ENCODE measurements around the gene CTSW.

The CTSW gene

DNA sequence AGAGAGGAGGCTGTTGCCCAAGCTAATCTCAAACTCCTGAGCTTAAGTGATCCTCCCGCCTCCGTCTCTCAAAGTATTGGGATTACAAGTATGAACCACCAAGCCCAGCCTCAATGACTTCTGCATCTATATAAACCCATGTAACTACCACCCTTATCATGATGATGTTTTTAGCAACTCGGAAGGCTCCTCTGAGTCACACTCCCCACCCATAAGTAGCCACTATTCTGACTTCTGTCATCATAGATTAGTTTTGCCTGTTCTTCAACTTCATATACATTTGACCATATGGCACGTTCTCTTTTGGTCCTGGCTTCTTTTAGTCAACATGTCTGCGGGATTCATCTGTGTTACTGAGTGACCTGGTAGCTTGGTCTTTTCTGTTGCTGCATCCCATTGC lies 27.0 kb downstream of the CTSW start:
- no peak for DNase-seq

DNA sequence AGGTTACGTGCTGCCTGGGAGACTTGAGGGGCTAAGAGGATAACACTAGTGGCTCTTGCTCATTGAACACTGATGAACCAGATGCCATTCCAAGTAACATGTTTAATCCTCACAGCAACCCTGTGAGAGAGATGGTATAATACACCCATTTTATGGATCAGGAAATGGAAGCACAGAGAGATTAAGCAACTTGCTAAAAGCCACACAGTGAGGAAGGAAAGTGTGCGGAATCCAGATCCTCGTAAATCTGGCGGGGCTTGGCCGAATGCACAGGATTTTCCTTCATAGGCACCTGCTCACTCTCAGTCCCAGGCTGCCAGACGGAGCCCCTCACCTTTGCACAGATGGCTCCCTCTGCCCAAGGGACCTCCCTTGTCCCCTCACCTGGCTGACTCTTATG lies 28.2 kb downstream of the CTSW start:
- DNase-seq = no peak

DNA sequence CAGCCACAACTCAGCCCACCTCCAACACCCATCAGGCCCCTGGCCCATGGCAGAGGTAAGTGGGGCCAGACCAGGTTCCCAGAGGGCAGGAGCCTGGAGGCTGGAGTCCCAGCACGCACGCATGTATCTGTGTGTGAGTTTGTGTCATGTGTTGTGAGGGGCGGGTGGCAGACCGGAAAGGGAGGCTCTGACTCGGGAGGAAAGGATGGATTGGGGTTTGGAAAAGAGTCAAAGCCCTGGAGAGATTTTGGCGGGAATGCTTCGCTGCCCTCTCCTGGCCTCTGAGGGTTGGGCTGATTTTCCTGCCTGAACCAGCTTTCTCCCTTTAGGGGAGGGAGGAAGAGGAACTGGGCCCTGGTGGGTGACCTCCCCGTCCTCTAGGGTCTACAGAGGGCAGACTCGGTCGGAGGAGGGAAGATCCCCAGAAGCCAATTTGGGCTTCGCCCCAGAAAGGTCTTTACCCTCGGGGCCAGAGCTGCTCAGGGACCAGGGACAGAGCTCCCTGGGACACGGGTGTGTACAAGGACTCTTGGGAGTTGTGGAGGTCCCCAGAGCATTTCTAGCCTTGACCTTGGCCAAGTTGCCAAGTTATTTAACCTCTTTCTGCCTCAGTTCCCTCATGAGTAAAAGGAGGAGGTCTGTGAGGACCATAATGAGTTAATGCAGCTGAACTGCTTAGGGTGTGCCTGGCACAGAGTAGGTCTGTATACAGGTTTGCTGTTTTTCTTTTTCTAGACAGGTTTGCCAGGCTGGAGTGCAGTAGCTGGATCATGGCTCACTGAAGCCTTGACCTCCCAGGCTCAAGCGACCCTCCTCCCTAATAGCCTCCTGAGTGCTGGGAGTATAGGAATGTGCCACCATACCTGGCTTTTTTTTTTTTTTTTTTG lies 32.3 kb downstream of the CTSW start:
- DNase-seq = peak; percentile 50

DNA sequence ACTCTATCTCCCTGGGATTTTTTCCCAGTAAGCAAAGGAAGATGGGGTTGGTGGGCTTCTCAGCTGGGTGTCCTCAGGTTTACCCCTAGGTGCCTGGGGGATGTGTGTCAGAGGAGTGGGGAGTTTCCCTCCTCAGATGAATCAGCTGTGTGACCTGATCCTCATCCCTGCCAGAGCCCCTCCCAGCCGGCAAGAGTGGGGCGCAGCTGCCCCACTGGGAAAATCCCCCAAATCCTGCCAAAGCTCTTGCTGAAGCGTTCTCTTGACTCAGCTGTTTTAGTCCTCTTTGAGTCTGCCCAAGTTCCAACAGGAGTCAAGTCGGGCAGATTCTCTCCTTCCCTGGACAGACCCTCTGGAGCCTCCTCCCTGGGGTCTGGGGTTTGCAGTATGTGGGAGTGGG lies 33.2 kb downstream of the CTSW start:
- no peak for DNase-seq

DNA sequence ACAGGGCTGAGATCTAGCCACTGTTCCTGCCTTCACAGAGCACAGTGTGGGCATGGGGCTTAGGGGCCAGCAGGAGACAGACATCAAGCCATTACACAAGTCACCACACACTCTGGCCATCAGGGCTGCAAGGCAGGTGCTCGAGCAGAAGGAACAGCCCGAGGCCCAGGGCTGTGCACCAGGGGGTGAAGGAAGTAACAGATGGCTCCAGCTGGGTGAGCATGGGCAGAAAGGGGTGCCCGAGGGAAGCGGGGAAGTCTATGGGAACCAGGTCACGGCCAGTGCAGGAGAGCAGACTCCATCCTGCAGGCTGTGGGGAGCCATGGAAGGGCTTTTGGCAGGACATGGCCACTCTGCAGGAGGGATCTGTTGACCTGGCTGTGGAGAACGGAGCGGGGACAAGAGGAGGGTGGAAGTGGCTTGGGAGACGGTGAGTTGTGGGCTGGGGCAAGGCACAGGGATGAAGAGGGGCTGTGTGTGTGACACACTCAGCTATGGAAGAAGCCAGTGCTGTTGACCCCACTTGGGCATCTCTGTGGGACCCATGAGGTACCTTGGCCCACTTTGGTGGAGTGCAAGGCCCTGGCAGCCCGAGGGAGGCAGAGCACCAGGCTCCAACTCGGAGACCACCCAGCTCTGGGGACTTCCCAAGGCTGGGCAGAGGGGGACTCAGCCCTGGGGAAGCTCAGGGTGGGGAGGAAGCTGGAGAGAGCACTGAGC lies 35.6 kb downstream of the CTSW start:
- no peak for DNase-seq

DNA sequence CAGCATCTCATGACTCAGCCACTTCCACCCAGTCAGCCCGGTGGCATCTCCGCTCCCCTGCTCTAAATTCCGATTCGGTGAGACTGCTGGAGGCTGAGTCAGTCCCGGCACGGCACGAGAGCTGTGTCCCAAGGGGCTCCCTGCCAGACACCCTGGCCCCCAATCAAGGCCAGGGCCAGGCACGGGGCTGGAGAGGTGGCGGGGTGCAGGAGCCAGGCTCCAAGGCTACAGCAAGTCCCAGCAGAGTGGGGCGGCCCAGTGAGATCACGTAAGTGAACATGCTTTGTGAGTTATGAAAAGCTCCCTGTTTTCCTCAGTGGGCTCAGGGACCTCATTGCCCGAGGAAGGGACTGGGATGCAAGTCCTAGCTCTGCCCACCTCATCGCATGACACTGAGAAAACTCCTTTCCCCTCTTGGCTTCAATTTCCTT lies 36.2 kb downstream of the CTSW start:
- no peak for DNase-seq

DNA sequence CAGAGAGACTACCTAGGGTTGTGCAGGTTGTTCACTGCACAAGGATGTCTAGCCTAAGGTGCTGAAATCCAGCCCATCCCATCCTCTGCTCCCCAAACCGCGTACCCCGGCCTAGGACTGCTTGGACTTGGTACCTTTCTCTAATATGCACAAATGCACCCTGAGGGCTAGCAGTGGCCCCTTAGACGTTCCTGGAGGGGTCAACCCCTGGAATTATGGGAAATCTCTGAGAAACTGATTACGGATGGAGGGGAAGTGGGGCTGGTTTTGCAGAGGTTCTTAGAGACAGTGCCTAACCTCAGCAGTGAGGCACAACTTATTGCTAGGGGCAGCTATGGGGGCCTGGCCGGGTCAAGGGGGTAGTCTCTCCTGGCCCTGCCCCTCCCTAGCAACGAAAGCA lies 36.8 kb downstream of the CTSW start:
- DNase-seq = no peak

DNA sequence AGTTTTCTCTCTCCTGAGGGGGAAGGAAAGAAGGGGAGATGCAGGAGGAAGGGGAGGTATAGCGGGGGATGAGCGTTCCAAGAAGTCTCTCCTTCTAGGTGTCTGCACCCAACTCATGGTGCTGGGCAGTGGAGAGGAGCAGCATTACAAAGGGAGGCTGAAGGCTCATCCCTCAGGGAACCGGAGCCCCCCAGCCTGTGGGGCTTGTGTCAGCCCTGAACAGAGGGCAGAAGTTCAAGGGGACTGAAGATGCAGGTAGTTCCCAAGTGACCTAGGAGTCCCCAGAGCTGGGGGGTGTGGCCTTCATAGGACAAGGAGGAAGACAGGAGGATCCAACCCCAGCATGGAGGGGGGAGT lies 37.4 kb downstream of the CTSW start:
- DNase-seq = no peak

DNA sequence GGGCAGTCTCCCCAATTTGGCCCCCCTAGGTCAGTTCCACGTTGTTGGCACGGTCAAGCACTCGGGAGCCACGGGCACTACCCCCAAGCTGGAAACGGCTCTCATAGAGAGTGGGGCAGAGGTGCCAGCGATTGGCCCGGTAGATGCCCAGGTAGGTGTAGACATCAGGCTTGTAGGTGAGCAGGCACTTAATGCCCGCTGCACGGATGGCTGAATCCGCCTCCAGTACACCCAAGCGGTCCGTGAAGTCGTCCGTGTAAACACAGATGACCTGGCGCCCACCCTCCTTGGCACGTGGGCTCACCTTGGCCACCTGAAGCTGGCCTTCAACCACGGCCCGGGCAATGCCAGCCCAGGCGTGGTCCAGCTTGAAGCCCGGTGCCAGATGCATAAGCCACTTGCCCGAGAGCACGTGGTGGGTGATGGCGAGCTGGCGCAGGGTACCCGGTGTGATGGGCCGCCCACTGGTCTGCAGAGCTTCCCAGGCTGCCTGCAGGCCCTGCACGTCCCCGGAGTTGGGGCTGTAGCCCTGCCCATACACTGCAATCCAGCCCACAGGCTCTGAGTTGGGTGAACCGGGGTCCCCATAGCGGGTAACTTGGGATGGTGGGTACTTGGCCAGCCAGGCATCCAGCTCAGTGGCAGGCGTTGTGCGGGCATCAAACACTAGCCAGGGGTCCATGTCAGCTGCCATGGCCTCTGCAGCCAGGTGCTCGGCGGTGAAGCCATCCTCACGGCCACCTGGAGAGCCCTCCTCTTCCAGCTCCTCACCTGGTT lies 38.0 kb downstream of the CTSW start:
- DNase-seq = no peak

DNA sequence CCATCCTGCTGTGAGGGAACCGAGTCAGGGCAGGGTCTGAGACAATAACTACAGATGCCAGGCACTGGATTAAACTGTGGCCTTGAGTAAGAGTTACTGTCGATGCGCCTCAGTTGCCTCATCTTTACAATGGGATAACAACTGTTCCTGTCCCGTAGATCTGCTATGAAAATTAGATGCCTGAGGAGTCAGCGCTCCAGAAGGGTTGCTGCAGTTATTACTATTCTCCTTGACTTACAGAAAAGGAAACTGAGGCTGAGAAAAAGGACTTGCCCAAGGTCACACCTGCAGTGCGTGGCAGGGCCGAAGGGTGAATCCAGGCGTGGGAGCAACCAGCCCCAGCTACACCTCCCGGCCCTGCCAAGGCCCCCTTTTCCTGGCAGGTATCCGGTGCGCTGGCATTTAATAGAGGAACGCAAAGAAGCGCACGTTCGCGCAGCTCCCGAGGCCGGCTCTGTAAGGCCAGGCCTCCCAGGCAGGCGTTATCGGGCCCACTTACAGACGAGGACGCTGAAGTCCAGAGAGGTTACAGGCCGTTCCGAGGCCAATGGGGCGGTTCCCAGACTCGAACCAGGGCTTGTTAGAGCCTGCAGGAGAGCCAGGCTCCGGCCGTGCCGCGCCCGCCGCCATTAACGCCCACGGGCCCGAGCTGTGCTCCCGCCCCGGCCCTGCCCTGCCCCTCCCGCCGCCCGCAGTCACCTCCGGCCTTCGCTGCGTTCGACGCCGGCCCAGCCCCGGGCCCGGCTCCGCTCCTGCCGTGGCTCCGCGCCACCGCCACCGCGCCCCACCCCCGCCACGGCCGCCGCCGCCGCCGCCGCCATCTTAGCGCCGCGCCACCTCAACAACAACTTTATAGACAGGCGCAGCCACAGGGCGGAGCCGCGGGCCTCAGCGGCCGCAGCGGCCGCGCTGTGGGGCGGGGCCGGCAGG lies 38.8 kb downstream of the CTSW start, which contains the start of gene C11orf68:
Gene C11orf68, minus strand, starts transcription at position 852 of the 930 bp plus-strand sequence. Its CDS starts 31 bp downstream, at position 821.
- no peak for DNase-seq

DNA sequence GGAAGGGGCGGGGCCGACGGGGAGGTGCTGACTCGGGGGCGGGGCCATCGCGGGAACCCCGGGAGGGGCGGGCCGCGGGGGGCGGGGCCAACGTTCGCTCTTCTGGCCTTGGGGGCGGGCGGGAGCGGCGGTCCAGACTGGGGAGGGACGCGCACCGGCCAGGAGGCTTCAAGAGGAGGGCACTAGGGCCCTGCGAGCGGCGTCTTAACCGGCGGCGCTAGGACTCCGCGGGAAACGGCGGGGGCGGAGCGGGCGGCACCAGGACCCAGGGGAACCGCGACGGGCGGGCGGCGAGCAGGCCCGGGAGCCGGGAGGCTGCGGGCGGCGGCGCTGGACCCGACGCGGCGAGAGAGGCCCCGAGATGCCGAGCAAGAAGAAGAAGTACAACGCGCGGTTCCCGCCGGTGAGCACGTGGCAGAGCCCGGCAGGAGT lies 39.5 kb downstream of the CTSW start, which contains the start of gene DRAP1:
Gene DRAP1, plus strand, starts transcription at position 286 of the 432 bp plus-strand sequence. Its CDS starts 76 bp downstream, at position 362.
- peak; percentile 91 for DNase-seq

DNA sequence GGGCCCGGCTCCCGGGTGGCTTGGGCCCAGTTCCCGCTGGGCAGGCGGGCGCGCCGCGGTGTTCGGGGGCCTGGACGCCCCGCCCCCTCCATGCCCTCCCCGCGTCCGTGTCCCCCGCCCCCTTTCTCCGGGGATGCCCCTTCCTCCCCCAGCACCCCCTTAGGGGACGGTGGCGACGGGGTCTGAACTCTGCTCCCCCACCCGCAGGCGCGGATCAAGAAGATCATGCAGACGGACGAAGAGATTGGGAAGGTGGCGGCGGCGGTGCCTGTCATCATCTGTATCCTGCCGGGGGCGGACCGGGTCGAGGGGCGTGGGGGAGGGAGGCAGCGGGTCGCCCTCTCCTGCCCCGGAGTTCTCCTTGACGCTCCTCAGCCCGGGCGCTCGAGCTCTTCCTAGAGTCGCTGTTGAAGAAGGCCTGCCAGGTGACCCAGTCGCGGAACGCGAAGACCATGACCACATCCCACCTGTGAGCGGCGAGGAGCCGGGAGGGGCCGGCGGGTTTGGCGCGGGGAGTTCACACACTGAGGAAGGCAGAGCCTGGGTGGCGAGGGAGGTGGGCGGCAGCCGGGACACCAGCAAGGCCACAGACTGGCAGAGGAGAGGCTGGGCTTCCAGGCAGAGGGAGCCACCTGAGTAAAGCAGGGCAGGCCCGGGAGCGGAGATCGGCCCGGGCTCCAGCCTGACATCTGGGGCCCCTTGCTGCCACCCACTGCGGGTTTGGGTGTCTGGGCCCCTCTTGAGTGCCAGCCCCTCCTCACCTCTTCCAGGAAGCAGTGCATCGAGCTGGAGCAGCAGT lies 40.1 kb downstream of the CTSW start:
- DNase-seq = no peak

DNA sequence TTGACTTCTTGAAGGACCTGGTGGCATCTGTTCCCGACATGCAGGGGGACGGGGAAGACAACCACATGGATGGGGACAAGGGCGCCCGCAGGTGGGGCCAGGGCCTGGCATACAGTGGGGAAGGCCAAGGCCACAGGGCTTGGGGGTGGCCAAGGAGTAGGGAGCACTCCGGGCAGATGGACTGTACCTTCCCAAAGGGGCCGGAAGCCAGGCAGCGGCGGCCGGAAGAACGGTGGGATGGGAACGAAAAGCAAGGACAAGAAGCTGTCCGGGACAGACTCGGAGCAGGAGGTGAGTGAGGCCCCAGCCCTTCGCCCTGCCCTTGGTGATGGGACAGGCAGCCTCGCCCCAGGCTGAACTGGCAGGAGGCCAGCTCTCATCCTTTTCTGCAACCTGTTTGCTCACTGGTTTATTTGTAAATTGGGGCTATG lies 40.8 kb downstream of the CTSW start:
- DNase-seq = no peak

DNA sequence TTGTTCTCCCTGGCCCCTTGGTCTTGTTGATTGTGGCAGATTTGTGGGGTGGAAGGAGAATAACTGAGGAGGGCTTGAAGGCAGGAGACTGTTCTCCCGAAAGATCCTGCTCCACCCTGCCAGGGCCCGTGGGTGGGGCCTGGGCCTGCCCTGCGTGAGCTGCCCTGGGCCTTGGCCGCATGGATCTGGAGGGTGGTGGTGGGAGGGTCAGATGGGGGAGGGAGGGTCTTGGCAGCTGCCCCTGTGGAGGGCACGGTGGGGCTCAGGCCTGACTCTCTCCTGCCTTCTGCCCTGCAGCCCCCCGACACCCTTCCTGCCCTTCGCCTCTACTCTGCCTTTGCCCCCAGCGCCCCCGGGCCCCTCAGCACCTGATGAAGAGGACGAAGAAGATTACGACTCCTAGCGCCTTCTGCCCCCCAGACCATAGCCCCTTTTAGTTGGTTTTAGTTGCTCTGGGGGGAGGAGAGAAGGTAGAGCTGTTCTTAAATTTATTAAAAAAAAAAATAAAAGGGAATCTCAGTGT lies 41.5 kb downstream of the CTSW start:
- DNase-seq = no peak

DNA sequence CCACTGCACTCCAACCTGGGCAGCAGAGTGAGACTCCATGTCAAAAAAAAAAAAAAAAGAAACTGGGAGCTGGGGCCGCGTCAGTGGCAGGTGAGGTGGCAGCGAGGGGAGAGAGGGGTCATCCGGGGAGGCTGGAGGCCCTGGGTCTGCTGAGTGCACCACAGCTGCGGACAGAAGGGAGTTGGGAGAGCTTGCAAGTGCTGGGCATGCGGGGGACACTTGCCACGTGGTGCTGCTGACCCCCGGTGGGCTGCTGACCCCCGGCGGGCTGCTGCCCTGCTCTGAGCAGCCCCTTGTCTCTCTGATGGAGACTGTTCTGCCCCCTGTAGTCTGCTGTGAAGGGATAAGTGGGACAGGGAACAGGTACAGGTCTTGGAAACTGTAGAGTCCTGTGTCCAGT lies 42.2 kb downstream of the CTSW start:
- no peak for DNase-seq

DNA sequence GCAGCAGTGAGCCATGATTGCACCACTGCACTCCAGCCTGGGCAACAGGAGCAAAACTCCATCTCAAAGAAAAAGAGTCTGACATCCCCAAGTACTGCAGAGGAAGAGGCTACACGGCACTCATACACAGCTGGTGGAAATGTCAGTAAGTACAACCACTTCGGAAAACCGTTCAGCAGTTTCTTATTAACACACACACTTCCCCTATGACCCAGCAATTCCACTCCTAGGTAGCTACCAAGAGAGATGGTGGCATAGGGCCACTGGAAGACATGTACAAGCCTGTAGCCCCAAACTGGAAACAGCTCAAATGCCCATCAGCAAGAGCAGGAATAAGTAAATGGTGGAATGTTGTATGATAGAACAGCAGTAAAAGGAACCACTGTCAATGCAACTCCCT lies 42.9 kb downstream of the CTSW start:
- no peak for DNase-seq

DNA sequence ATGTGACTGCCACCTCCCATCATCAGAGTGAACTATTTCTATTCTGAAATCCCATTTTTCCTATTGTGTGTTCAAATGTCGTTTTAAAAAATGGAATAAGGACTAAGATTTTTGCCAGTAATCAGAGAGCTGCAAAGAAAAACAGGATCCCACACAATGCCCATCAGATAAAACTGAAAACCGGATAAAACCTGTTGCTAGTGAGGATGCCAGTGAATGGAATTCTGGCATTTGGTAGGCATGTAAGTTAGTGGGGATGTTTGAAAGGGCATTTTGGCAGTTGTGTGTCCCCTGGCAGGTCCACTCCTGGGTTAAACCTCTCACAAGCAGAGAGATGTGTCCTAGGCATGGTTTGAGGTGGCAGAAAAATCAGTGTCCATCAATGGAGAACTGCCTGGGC lies 45.8 kb downstream of the CTSW start:
- no peak for DNase-seq

DNA sequence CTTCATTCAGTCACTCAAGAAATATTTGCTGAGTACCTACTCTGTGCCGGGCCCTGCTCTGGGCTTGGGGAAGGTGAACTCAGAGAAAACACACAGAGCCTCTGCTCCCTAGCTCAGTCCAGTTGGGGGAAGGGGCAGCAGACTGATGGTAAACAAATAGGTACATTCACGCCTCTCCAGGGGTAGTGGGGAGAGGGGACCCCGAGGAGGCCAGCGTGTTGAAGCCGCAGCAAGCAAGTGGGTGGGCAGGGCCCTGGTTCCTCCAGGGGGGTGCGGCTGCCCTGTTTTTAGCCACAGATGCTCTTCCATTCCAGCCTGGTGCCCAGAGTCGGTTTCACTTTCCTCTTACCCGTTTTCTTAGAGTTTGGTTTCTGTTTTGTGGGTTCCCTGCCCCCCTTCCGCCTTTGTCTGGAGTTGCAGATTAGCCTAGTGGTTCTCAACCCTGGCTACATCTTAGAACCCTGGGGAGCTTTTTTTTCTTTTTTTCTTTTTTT lies 48.3 kb downstream of the CTSW start:
- DNase-seq = no peak

DNA sequence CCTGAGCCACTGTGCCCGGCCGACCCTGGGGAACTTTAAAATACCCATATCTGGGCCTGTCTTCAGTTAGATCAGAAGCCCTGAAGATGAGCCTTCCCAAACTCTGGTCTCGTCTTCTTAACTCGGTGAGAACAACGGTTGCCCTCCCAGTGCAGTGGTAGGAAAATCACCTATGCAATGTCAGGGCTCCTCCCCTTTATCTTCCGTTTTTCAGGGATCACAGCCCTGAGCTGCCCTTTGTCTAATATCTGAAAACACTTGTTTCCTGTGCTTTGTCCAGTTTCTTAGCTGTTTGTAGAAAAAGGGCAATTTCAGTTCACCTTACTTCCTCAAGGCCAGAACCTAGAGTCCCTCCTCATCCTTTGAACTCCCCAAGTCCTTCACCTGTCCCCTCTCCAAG lies 49.0 kb downstream of the CTSW start:
- no peak for DNase-seq

DNA sequence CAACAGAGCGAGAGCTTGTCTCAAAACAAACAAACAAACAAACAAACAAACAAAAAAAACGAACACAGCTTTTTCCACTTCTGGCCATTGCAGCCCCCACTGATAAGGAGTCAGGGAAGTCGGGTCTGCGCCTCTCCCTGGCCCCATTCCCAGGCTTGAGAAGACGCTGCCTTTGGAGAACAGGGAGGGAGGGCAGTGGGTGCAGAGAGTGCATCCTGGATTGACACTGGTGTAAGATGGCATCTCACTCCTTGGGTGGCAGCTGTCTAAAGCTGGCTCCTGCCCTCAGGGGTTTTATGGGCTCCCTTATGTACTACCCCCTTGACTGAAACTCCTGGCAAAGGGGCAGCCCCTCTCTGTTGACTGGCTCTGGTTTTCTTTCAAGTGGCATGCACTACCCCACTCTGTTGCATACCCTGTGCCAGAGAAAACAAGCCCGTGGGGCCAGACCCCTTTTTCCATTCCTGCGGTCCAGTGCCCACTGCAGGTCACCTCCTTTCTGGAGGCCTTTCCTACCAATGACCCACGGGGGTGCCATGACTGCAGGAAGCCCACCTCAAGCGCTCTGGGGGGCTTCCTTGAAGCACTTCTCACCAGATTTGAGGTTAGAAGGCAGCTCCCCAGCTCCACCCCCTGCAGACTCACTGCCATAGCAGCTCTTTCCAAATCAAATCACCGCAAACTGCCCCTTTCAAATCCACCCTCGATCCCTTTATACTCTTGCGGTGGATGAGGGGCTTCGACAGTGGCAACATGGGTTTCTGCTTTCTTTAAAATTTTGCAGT lies 52.3 kb downstream of the CTSW start:
- no peak for DNase-seq
